Gastroesophageal sphincter (tissue), 3 donors: ENCODE data around the gene CELSR3.

ENCODE experiments used
- CTCF ChIP-seq, 4 experiments: fragments of 200-600 bp in 2 of 4; fragments of 450-650 bp in 2 of 4; sonication (generic) in 1 of 4; IDR thresholded peaks; one replicate each; pipeline ENCODE4 v1.5.1; 2017 to 2019; ENCODE audit warnings: antibody characterized with exemption in 4 of 4, mild to moderate bottlenecking in 2 of 4, moderate library complexity in 2 of 4
- POLR2A ChIP-seq, 2 donors: fragments of 450-650 bp; IDR thresholded peaks; one replicate each; pipeline ENCODE4 v1.6.1; 2017; ENCODE audit warnings: antibody characterized with exemption in 2 of 2, mild to moderate bottlenecking in 2 of 2, moderate library complexity in 1 of 2

DNA sequence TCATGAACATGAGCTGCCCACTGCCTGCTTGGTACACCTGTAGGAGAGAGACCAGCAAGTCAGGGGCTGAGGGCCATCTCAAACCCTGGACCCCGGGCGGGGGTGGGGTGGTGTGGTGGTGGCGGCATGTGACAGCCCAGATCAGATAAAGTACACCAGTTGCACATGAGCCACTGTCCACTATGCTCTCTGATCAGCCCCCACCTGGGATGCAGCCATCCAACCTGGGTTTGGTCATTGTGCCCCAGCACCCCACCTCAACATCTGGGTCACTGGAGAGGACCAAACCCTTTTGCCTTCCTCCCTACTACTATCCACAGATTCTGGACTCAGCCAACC lies 26.0 kb upstream of the CELSR3 start:
- TF ChIP-seq CTCF (IDR thresholded peaks at IDR 0.05) (no peak), POLR2A (IDR thresholded peaks at IDR 0.05) (no peak)
